ENCODE data around the gene ACTMAP.

DNA sequence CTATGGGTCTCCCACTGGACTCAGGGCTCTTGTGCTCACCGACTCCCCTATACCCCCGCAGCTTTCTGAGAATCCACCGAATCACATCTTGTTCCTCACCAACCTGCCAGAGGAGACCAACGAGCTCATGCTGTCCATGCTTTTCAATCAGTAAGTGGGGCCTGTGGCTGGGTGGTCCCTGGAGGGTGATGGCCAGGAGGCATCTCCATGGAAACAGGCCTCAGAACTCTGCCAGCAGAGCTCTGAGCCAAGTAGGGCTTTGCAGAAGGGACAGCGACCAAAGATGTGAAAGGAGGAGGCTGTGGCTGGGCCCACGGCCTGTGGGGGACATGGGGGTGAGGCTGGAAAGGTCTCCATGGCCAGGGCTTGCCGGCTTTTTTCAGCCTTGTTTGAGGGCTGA, 13.2 kb upstream of the ACTMAP start:
- TF ChIP-seq, protein P1, sequence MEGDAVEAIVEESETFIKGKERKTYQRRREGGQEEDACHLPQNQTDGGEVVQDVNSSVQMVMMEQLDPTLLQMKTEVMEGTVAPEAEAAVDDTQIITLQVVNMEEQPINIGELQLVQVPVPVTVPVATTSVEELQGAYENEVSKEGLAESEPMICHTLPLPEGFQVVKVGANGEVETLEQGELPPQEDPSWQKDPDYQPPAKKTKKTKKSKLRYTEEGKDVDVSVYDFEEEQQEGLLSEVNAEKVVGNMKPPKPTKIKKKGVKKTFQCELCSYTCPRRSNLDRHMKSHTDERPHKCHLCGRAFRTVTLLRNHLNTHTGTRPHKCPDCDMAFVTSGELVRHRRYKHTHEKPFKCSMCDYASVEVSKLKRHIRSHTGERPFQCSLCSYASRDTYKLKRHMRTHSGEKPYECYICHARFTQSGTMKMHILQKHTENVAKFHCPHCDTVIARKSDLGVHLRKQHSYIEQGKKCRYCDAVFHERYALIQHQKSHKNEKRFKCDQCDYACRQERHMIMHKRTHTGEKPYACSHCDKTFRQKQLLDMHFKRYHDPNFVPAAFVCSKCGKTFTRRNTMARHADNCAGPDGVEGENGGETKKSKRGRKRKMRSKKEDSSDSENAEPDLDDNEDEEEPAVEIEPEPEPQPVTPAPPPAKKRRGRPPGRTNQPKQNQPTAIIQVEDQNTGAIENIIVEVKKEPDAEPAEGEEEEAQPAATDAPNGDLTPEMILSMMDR (IDR thresholded peaks at IDR 0.05) = no peak
- TF ChIP-seq EZH2phosphoT487 (IDR thresholded peaks at IDR 0.05) = no peak
